GM21390 (cell line): ENCODE results near the gene TIGD1.
"Not testable (repeated sequence)": the region's sequence is repeated elsewhere in the genome, so short reads cannot be mapped to it uniquely, and the experiment has no call there.

ENCODE experiments used
- ATAC-seq: cut with Tn5 transposase; IDR thresholded peaks from one replicate; pipeline ENCODE4 v1.9.1; 2021; ENCODE audit not compliant: unreplicated experiment

TIGD1 gene

DNA sequence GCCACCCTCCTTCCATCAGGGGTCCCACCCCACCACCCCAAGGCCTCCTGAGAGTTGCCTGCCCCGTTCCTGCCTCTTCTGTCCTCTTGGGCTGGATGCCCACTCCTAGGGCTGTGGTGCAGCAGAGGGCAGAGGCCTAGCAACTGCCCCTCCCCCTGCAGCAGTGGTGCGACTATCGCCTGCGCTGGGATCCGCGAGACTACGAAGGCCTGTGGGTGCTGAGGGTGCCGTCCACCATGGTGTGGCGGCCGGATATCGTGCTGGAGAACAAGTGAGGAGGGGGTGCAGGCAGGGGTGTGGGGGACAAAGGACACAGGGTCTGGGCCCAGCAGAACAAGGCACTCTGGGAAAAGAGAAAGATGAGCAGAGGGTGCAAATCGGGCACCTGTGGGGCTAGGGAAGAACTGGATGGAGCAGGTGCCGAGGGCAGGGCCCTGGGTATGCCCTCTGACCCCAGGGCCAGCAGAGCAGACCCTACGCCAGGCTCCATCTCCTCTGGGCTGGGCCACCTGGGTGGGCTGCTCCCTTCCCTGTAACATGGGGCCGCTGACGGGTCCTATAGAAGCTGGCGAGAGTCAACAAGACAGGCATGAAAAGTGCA, 9.8 kb downstream of the TIGD1 start:
- no peak for ATAC-seq

DNA sequence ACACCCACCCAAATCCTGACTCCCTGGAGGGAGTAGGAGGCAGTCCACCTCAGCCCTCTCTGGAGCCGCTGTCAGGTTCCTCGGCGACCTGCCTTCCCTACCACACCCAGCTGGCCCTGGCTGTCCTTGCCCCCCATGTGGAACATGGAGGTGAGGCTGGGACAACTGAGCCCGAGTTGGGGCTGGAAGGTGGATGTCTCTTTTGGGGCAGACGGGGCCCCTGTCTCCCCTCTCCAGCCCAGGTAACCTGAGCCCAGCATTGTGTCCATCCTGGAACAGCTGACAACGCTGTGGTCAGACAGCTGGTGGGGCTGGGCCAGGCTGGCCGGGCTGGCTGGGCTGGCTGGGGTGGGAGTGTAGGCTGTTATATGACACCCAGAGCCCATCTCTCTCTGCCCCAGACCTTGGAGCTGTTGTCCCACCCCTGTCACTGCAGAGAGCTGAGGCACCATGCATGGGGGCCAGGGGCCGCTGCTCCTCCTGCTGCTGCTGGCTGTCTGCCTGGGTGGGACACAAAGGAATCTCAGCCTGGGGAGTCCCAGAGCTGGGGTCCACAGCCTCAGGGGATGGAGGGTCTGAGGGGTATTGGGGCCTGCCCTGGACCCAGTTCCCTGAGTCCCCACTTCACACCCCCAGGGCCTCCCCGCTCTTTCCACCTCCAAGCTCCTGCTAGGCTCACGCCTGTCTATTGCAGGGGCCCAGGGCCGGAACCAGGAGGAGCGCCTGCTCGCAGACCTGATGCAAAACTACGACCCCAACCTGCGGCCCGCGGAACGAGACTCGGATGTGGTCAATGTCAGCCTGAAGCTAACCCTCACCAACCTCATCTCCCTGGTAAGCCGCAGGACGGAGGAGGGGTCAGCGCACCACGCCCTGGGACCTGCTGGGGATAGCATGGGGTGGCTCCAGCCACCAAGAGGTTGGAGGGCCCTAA, 10.8 kb downstream of the TIGD1 start, which contains the start of gene CHRNG:
CHRNG (plus strand) TSS at position 395 of the 934 bp plus-strand sequence; CDS start at position 451, 56 bp downstream.
- ATAC-seq, result no peak

DNA sequence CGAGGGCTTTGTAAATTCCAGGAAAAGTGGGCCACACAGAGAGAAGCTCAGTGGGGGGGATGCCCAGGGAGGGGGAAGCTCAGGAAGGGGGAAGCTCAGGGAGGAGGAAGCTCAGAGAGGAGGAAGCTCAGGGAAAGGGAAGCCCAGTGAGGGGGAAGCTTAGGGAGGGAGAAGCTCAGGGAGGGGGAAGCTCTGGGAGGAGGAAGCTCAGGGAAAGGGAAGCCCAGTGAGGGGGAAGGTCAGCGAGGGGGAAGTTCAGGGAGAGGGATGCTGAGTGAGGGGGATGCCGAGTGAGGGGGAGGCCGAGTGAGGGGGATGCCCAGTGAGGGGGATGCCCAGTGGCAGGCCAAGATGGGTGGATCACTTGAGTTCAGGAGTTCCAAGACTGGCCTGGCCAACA, 11.7 kb downstream of the TIGD1 start:
- no peak for ATAC-seq

- ATAC-seq, result no peak
Observed at GRCh38 chr2:232537499-232537898, 12.9 kb downstream of the TIGD1 start.

GRCh38 chr2:232537079-232537478, 13.3 kb downstream of the TIGD1 start:
- ATAC-seq, result no peak

- ATAC-seq, result no peak
Observed at GRCh38 chr2:232535761-232536530, 14.4 kb downstream of the TIGD1 start.

DNA sequence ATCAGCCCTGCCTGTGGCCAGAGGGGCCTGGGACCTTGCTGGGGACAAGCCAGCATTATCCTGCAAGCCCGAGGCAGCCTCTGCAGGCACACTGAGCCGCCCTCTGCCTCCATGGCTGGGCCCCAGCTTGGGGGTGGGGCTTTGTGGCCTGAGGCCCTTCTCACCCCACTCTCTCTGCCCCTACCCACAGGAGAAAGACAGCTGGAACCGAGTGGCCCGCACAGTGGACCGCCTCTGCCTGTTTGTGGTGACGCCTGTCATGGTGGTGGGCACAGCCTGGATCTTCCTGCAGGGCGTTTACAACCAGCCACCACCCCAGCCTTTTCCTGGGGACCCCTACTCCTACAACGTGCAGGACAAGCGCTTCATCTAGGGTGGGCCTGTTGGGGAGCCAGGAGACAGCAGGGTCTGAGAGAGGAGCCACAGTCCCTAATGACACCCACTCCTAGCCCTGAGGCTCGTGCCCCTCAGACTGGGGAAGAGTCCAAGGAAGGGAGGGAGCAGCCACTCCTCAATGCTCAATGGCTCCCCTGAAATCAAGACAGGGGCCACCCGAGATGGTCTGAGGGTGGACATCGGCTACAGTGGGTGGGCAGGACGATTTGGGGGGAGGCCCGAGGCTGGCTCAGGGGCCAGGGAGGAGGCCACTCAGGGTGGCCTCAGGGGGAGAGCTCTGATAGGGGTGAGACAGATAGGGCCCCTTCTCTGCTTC, 15.3 kb downstream of the TIGD1 start:
- ATAC-seq, result no peak

GRCh38 chr2:232533944-232534710, 16.2 kb downstream of the TIGD1 start:
- ATAC-seq, result no peak

GRCh38 chr2:232532821-232533220, 17.5 kb downstream of the TIGD1 start:
- ATAC-seq, result not testable (repeated sequence)

DNA sequence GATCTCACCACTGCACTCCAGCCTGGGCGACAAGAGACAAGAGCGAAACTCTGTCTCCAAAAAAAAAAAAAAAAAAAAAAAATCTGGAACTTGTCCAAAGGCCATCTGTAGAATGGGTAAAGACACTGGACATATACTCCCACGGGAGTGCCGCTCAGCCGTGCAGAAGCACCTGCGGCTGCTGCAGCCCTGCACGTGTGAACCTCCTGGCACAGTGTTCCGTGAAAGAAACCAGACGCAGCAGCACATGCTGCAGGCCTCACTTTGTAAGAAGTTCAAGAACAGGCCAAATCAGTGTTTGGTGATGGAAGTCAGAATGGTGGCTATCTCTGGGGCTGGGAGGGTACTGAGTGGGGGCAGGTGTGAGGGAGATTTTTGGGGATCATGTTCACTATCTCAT, 17.9 kb downstream of the TIGD1 start:
- no peak for ATAC-seq

DNA sequence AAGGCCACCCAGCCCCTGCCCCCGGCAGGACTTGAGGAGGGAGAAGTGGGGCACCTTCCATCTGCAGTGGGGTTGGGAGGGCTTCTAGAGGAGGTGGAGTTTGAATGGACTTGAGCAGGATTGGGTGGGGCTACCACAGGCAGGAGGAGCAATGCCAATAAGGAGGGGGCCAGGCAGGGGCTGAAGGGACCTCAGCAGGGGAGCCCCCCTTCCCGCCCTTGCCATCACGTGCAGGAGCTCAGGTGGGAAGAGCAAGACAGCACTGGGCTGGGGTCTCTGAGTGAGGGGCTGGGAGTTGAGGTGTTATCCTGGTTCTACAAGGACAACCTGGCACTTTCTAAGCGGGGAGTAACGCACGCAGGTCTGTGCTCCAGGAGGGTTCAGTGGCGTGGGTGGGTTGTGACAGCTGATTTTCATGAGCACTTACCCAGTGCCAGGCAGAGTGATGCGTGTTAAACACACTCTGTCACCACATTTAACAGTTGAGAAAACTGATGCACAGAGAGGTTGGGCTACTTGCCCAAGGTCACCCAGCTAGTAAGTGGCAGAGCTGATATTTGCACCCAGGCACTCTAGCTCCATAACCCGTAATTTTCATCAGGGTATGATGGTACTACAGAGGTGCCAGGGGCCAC, 19.6 kb downstream of the TIGD1 start:
- ATAC-seq, result no peak

- ATAC-seq, result no peak
Observed at GRCh38 chr2:232529806-232530547, 20.4 kb downstream of the TIGD1 start.

- no peak for ATAC-seq
Observed at GRCh38 chr2:232528746-232529460, 21.5 kb downstream of the TIGD1 start.

GRCh38 chr2:232527905-232528470, 22.4 kb downstream of the TIGD1 start:
- no peak for ATAC-seq

DNA sequence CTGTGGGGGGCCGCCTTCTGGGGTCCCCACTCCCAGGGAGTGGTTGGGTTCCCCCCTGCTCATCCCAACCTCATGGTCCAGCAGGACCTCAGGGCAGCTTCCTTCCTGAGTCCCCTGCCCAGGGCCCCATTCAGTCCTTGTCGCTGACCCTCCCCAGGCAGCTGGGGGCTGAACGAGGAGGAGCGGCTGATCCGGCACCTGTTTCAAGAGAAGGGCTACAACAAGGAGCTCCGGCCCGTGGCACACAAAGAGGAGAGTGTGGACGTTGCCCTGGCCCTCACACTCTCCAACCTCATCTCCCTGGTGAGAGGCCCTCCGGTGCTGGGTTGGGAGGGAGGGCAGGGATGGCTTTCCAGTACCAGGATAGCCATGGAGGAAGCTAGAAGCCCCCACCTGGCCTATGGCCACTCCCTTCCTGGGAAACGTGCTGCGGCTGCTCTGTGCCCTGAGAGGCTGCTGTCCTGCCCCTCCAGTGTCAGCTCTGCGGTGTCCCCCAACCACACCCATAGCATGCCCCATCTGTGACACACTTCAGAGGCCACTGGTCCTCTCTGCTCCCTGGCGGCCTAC, 23.9 kb downstream of the TIGD1 start:
- no peak for ATAC-seq

GRCh38 chr2:232525791-232526371, 24.5 kb downstream of the TIGD1 start, which contains the start of gene CHRND:
Gene CHRND, plus strand, starts transcription at chr2:232526160. Its CDS starts 56 bp downstream, at chr2:232526216.
- no peak for ATAC-seq

GRCh38 chr2:232525199-232525598, 25.2 kb downstream of the TIGD1 start:
- no peak for ATAC-seq
